GM12874 (cell line): ENCODE measurements around the gene MSI2.

Source experiments
- TF ChIP-seq, protein P1 (sequence below): IDR thresholded peaks from 2 replicates; pipeline ENCODE4 v1.5.1; 2011; ENCODE audit warnings: low read depth, mild to moderate bottlenecking, control low read depth, low read length, moderate library complexity; ENCODE audit not compliant: insufficient read depth

The MSI2 gene

DNA sequence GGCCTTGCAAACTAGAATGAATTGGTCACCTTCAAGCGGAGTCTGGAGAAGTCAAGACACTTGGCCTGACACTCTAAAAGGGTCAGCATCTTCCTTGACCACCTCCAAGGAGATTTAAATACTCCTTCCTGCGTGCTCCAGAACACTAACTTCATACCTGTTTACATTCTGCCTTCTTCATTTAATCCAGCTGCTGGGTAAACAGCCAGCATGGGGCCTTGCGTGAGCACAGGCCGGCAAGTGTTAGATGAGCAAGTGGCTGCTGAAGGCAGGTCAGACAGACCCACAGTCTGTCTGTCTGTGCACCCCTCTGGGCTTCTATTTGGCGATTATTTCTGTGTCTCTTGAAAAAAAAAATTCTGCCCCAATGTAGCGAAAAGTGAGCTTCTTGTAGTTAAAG is 153.8 kb downstream of the MSI2 start:
- TF ChIP-seq, protein P1, sequence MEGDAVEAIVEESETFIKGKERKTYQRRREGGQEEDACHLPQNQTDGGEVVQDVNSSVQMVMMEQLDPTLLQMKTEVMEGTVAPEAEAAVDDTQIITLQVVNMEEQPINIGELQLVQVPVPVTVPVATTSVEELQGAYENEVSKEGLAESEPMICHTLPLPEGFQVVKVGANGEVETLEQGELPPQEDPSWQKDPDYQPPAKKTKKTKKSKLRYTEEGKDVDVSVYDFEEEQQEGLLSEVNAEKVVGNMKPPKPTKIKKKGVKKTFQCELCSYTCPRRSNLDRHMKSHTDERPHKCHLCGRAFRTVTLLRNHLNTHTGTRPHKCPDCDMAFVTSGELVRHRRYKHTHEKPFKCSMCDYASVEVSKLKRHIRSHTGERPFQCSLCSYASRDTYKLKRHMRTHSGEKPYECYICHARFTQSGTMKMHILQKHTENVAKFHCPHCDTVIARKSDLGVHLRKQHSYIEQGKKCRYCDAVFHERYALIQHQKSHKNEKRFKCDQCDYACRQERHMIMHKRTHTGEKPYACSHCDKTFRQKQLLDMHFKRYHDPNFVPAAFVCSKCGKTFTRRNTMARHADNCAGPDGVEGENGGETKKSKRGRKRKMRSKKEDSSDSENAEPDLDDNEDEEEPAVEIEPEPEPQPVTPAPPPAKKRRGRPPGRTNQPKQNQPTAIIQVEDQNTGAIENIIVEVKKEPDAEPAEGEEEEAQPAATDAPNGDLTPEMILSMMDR = no peak

DNA sequence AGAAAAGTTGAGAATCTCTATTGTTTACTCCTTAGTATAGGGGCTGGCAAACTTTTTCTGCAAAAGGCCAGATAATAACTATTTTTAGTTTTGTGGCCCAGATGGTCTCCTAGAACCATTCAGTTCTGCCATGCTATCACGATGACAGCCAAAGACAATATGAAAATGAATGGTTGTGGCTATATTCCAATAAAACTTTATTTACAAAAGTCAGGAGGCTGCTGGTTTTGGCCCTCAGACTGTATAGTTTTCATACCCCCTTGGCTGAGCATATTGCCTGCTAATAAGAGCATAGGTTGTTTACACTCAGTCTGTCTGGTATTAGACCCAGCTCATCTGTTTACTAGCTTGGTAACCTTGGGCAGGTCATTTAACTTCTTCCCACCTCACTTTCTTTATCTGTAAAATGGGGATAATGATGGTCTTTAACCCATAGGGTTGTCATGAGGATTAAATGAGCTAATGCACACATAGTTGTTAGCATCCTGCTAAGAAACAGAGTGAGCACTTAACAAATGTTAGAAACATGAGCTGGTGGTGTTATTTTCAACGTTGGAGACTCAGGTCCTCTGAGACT is 156.3 kb downstream of the MSI2 start:
- TF ChIP-seq, protein P1 = no peak

DNA sequence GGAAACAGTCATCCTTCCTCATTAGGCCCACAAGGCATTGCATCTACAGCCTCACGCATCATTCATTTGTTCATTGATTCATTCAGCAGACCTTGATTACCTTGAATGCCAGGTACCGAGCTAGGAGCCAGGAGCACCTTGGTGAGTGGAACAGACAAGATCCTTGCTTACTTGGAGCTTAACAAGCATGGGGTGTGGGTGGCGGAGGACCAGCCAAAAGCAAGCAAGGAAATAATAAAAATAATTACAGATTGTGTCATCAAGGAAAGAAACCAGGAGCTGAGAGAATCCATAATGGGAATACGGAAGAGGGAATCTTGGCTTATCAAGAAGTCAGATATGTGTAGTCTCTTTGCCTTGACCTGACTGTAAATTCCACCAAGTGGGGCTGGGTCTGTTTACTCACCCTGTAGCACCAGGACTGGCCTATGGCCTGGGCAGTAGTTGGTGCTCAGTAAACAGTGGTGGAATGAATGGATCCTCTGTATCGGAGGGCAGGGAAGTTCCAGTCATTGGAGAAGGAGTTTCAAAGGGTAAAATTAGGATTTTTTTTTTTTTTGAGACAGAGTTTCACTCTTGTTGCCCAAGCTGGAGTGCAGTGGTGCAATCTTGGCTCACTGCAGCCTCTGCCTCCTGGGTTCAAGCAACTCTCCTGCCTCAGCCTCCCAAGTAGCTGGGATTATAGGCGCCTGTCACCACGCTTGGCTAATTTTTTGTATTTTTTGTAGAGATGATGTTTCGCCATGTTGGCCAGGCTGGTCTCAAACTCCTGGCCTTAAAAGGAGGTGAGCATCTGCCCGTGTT is 157.7 kb downstream of the MSI2 start:
- TF ChIP-seq, protein P1 = no peak

DNA sequence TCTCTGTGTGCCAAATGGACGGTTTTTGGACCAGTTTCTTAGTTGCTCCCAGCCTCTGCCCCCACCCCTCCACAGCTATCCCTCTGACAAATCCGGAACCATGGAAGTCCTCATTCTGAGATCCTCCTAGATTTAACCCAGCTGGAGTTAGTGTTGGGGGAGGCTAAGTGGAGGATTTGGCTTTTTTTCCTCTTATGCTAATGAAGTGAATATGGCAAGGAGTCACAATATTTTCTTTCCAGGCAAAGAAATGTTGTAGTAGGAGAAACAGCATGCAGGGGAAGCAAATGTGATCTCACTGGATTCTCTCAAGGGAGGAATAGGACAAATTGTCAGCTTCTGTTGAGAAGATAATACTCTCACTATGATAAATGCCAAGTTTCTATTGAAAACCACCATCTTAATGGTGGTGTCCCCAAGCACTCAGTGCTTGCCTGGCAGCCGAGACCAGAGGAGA is 159.5 kb downstream of the MSI2 start:
- TF ChIP-seq, protein P1 = no peak

DNA sequence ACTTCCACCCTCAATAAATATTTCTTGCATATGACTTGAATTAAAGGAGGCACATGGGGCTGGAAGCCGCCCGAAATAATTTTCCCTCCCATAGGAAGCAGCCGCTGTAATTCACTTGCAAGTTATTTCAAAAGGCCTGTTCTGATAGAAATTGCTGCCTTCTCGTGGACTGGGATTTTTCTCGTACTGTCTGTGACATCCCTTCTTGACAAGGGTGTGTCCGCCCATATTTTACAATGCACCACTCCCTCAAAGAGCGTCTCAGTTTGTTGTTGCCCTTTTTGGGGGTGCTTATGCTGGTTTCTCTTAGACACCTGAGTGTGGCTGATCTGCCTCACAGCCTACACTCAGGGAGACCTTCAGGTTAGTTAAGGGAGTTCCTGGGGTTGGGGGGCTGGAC is 160.0 kb downstream of the MSI2 start:
- TF ChIP-seq, protein P1 = no peak

DNA sequence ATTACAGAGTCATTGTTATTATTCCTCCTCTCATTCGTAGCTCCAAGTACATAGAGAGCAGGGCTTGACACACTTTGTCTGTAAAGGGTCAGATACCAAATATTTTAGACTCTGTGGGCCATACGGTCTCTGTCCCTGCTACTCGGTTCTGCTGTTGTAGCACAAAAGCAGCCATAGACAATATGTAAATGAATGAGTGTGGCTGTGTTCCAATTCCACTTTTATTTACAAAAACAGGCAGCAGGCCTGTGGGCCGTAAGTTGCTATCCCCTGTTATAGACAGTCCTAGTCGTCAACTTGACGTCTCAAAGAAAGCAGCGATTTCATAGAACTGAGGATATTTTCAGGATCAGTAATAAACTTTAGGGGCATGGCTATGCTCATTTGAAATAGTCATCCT is 161.6 kb downstream of the MSI2 start:
- TF ChIP-seq, protein P1 = no peak

DNA sequence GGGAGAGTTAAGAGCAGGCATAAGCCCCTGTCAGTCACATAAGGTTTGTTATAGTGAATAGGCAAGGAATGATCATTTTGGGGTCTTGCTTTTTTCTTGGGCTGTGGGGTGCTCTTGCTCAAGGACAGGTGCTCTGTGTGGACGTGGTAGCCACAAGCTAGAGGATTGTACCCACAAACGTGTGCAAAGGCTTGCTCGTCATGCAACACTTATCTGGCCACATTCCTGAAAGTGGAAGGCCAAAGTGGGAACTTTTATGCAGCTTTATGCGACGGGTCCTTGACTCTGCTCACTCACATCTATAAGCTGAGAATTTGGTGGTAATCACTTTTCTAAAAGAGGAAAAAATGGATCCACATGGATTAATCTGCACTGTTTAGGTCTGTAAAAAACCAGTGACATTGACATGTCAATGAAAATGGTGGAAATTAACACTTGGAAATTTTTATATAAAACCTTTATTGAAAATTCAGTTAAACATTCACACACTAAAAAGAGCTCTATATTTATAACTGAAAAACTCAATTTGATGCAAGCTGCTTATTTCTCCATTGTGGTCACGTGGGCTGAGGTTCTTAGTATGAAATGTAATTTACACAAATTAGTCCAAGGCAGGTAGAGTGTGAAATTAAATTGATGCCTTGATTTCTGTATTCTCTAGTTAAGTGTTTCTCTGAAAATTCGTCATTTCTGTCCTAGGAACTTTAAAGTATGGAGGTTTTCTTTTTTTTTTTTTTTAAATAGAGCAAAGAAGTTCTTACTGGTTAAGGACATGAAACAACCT is 162.3 kb downstream of the MSI2 start:
- TF ChIP-seq, protein P1 = no peak
